LNCAP (cell line): ENCODE data around the gene QRICH1.

ENCODE experiments used
- CTCF ChIP-seq: fragments of 450-650 bp; IDR thresholded peaks from 2 replicates; pipeline ENCODE4 v1.5.1; 2017; ENCODE audit warnings: mild to moderate bottlenecking

QRICH1 gene

GRCh38 chr3:48984663-48985062 is 109.2 kb downstream of the QRICH1 start:
- TF ChIP-seq CTCF = no peak

- no peak for TF ChIP-seq CTCF
These were observed 110.8 kb downstream of the QRICH1 start for GRCh38 chr3:48983096-48983495.

GRCh38 chr3:48982686-48983085 is 111.2 kb downstream of the QRICH1 start:
- no peak for TF ChIP-seq CTCF

GRCh38 chr3:48982016-48982415 is 111.9 kb downstream of the QRICH1 start:
- TF ChIP-seq CTCF = no peak

- TF ChIP-seq CTCF = no peak
These were observed 113.6 kb downstream of the QRICH1 start for GRCh38 chr3:48980295-48980694.
